Skeletal muscle satellite cell (primary cell): ENCODE data around the gene TOMM20. TPM values are rescaled to one million over a fixed set of nuclear protein-coding genes. Genes with fewer than 3 reads are reported as not detected.
A peak's percentile ranks its signal among the peaks of the same experiment; 100 is the strongest.

Source experiments
- H3K27me3 ChIP-seq: 2 replicates; pipeline ENCODE4 v1.7.0; 2013; ENCODE audit warnings: low read length; ENCODE audit not compliant: control insufficient read depth, insufficient read depth
- H3K36me3 ChIP-seq: 2 replicates; pipeline ENCODE4 v1.7.0; 2013; ENCODE audit warnings: mild to moderate bottlenecking, control low read depth, low read length; ENCODE audit not compliant: insufficient read depth
- H3K4me1 ChIP-seq: 2 replicates; pipeline ENCODE4 v1.7.0; 2013; ENCODE audit warnings: low read length; ENCODE audit not compliant: control insufficient read depth, insufficient read depth
- H3K4me2 ChIP-seq: 2 replicates; pipeline ENCODE4 v1.7.0; 2013; ENCODE audit warnings: mild to moderate bottlenecking, low read length
- H3K4me3 ChIP-seq: 2 replicates; pipeline ENCODE4 v1.7.0; 2013; ENCODE audit warnings: low read length
- H3K9ac ChIP-seq: 2 replicates; pipeline ENCODE4 v1.7.0; 2013; ENCODE audit warnings: mild to moderate bottlenecking, low read depth, low read length, moderate library complexity
- H3K9me3 ChIP-seq: replicated peaks from 2 replicates; pipeline ENCODE4 v1.7.0; 2013; ENCODE audit warnings: mild to moderate bottlenecking, control low read depth, low read length
- small RNA-seq: library from RNA; depleted of rRNA; stranded (forward); fragments of <200 nt; gene quantifications from one replicate; pipeline ENCODE3, GENCODE V24; 2012

The TOMM20 gene

GRCh38 chr1:235069176-235069575 lies 59.5 kb downstream of the TOMM20 start:
- H3K9ac ChIP-seq, result peak overlapping the region; percentile 85
- H3K4me3 ChIP-seq, result no peak overlapping the region
- H3K4me1 ChIP-seq, result peaks cover 52% of the 10 kb centered on the region

GRCh38 chr1:235068158-235069121 lies 60.2 kb downstream of the TOMM20 start:
- Histone ChIP-seq H3K36me3 (no peaks in the 10 kb centered on the region), H3K4me1 (peaks cover 44% of the 10 kb centered on the region), H3K9ac (peak overlapping the region; percentile 85), H3K4me3 (peak overlapping the region; percentile 37), H3K9me3 (no peaks in the 10 kb centered on the region), H3K4me2 (peak overlapping the region; percentile 74), H3K27me3 (no peaks in the 10 kb centered on the region)

More at GRCh38 chr1:235069176-235069575, 59.5 kb downstream of the TOMM20 start:
- H3K36me3 ChIP-seq, result no peaks in the 10 kb centered on the region
- H3K27me3 ChIP-seq, result no peaks in the 10 kb centered on the region
- H3K9me3 ChIP-seq, result no peaks in the 10 kb centered on the region
- H3K4me2 ChIP-seq, result no peak overlapping the region

GRCh38 chr1:235067396-235068157 lies 61.1 kb downstream of the TOMM20 start:
- Histone ChIP-seq H3K9me3 (no peaks in the 10 kb centered on the region), H3K27me3 (no peaks in the 10 kb centered on the region), H3K4me2 (peak overlapping the region; percentile 74), H3K4me1 (peaks cover 45% of the 10 kb centered on the region), H3K4me3 (peak overlapping the region; percentile 37), H3K9ac (peak overlapping the region; percentile 85), H3K36me3 (no peaks in the 10 kb centered on the region)

- H3K9me3 ChIP-seq, result no peaks in the 10 kb centered on the region
- no peak overlapping the region for H3K4me3 ChIP-seq
- H3K36me3 ChIP-seq, result no peaks in the 10 kb centered on the region
- no peak overlapping the region for H3K9ac ChIP-seq
- H3K4me1 ChIP-seq, result peaks cover 21% of the 10 kb centered on the region
- no peak overlapping the region for H3K4me2 ChIP-seq
- H3K27me3 ChIP-seq, result no peaks in the 10 kb centered on the region
Measured at GRCh38 chr1:235063068-235063765, 65.4 kb downstream of the TOMM20 start.

DNA sequence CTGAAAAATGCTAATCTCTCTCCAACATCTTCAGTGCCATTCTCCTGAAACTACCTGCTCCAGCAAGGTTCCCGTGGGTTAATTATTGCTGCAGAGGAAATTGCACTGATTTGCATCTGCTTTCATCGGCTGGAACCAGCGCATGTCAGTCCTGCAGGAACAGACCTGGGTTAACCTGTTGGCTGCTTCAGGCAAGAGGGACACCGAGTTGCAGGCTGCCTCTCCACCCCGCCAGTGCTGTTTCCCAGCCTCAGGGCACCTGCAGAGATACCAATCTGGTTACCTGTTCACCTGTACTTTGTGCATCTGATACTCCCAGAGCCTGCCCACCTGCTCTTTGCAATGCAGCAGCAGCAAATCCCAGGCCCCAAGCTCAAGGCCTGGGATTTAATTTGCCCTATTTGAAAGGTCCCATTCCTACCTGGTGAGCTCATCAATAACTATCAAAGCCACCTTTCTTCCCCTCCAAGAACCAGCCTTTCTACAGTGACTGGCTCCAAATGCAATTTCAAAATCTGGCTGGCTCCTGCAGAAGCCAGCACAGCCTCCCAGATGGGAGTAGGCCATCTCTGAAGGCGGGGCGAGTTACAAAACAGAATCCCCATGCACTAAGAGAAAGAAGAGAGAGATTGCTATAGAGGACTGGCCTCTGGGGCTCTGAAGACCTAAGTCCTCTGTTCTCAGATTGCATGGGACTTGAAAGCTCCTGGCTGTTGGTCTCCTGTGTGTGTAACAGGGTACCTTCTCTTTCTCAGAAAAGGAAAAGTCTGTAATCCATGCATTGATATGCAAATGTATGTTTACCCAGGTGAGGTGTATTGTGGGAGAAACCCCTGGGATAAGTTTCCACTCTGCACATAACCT lies 67.8 kb downstream of the TOMM20 start:
- Histone ChIP-seq H3K27me3 (no peaks in the 10 kb centered on the region), H3K36me3 (no peaks in the 10 kb centered on the region), H3K4me2 (no peak overlapping the region), H3K4me1 (peaks cover 7% of the 10 kb centered on the region), H3K9me3 (no peaks in the 10 kb centered on the region), H3K9ac (no peak overlapping the region), H3K4me3 (no peak overlapping the region)

Small RNA genes within 50 kb of the gene (small RNA-seq; reads per million reads assigned to genes)
- gene AL732292.1 (not detected), gene SNORA14B (233 reads per million, percentile 98 among the genes with 10 or more reads in this experiment)
